ENCODE data around the gene AHCYL2. TPM values are rescaled to one million over a fixed set of nuclear protein-coding genes. Genes with fewer than 3 reads are reported as not detected.

AHCYL2 gene
- polyA plus RNA-seq, 1 donor from 2014 or later, result 39.9 TPM

- H3K27me3 ChIP-seq (ENCODE audit: insufficient read depth, low read depth, low read length), result no peaks in the 10 kb centered on the region
- H3K27ac ChIP-seq (ENCODE audit: low read length), result no peak overlapping the region
- no peak overlapping the region for H2AFZ ChIP-seq (ENCODE audit: low read depth, low read length)
- H3F3A ChIP-seq (ENCODE audit: insufficient read depth, low read length, poor library complexity, severe bottlenecking), result no peaks in the 10 kb centered on the region
- H3K36me3 ChIP-seq (ENCODE audit: insufficient read depth, low read length), result no peaks in the 10 kb centered on the region
- H4K20me1 ChIP-seq (ENCODE audit: insufficient read depth), result no peaks in the 10 kb centered on the region
- H3K4me3 ChIP-seq (ENCODE audit: low read length), result no peak overlapping the region
- H3K9me3 ChIP-seq (ENCODE audit: low read length), result no peaks in the 10 kb centered on the region
- TF ChIP-seq SMC3 (conservative IDR thresholded peaks at IDR 0.05; ENCODE audit: poor library complexity) (no peak), EP300 (conservative IDR thresholded peaks at IDR 0.05; ENCODE audit: poor library complexity, severe bottlenecking) (no peak), POLR2AphosphoS5 (IDR thresholded peaks at IDR 0.05) (no peak), RAD21 (conservative IDR thresholded peaks at IDR 0.05) (no peak), CTCF (IDR thresholded peaks at IDR 0.05; ENCODE audit: poor library complexity, severe bottlenecking) (no peak), EZH2 (IDR thresholded peaks at IDR 0.05; ENCODE audit: borderline replicate concordance, insufficient read depth, low read length, poor library complexity, severe bottlenecking) (no peak), MXI1 (conservative IDR thresholded peaks at IDR 0.05; ENCODE audit: poor library complexity, severe bottlenecking) (no peak), REST (IDR thresholded peaks at IDR 0.05; ENCODE audit: borderline replicate concordance) (no peak), TAF1 (IDR thresholded peaks at IDR 0.05; ENCODE audit: low read depth) (no peak)
- no peaks in the 10 kb centered on the region for H3K79me2 ChIP-seq (replicated peaks; ENCODE audit: insufficient read depth, low read length)
- no peak overlapping the region for H3K4me2 ChIP-seq (ENCODE audit: low read length)
- H3K9ac ChIP-seq (ENCODE audit: low read length), result no peak overlapping the region
- H3K9me2 ChIP-seq (ENCODE audit: insufficient read depth, low read length), result no peaks in the 10 kb centered on the region
Observed at GRCh38 chr7:129373651-129374428, 149.0 kb downstream of the AHCYL2 start.

- Histone ChIP-seq H3K9ac (ENCODE audit: low read length) (no peak overlapping the region), H3K79me2 (replicated peaks; ENCODE audit: insufficient read depth, low read length) (no peaks in the 10 kb centered on the region), H2AFZ (ENCODE audit: low read depth, low read length) (no peak overlapping the region), H4K20me1 (ENCODE audit: insufficient read depth) (no peaks in the 10 kb centered on the region), H3K27me3 (ENCODE audit: insufficient read depth, low read depth, low read length) (no peaks in the 10 kb centered on the region), H3K4me3 (ENCODE audit: low read length) (no peak overlapping the region), H3F3A (ENCODE audit: insufficient read depth, low read length, poor library complexity, severe bottlenecking) (no peaks in the 10 kb centered on the region), H3K27ac (ENCODE audit: low read length) (no peak overlapping the region), H3K9me3 (ENCODE audit: low read length) (no peaks in the 10 kb centered on the region), H3K36me3 (ENCODE audit: insufficient read depth, low read length) (no peaks in the 10 kb centered on the region), H3K9me2 (ENCODE audit: insufficient read depth, low read length) (no peaks in the 10 kb centered on the region), H3K4me2 (ENCODE audit: low read length) (no peak overlapping the region)
- TF ChIP-seq POLR2AphosphoS5 (IDR thresholded peaks at IDR 0.05) (no peak), EZH2 (IDR thresholded peaks at IDR 0.05; ENCODE audit: borderline replicate concordance, insufficient read depth, low read length, poor library complexity, severe bottlenecking) (no peak), SMC3 (conservative IDR thresholded peaks at IDR 0.05; ENCODE audit: poor library complexity) (no peak), MXI1 (conservative IDR thresholded peaks at IDR 0.05; ENCODE audit: poor library complexity, severe bottlenecking) (no peak), CTCF (IDR thresholded peaks at IDR 0.05; ENCODE audit: poor library complexity, severe bottlenecking) (no peak)
Observed at GRCh38 chr7:129375141-129375938, 150.5 kb downstream of the AHCYL2 start.

Data from neural cell (in vitro differentiated cells).